H9 (cell line): Measurements from ENCODE around the gene DMD. TPM values are rescaled to one million over a fixed set of nuclear protein-coding genes. Genes with fewer than 3 reads are reported as not detected.

Experiments
- DNase-seq: peaks from one replicate; pipeline ENCODE4 v3.0.0-alpha.2; 2017
- H2AFZ ChIP-seq: one replicate; pipeline ENCODE4 v1.6.1; 2013; ENCODE audit warnings: mild to moderate bottlenecking, low read length, control low read depth, moderate library complexity
- H2AK5ac ChIP-seq: 2 replicates; pipeline ENCODE4 v1.6.1; 2013; ENCODE audit warnings: low read length, control low read depth, mixed read lengths; ENCODE audit not compliant: insufficient read length
- H2BK120ac ChIP-seq: one replicate; pipeline ENCODE4 v1.6.1; 2013; ENCODE audit warnings: low read depth, mild to moderate bottlenecking, low read length, control low read depth, inconsistent platforms; ENCODE audit not compliant: poor library complexity, severe bottlenecking
- H2BK12ac ChIP-seq: 2 replicates; pipeline ENCODE4 v1.6.1; 2013; ENCODE audit warnings: low read length, control low read depth, mixed read lengths, low read depth; ENCODE audit not compliant: insufficient read length
- H2BK15ac ChIP-seq: 2 replicates; pipeline ENCODE4 v1.6.1; 2013; ENCODE audit warnings: low read depth, low read length, control low read depth
- H2BK20ac ChIP-seq: one replicate; pipeline ENCODE4 v1.6.1; 2013; ENCODE audit warnings: low read depth, mild to moderate bottlenecking, low read length, control low read depth, inconsistent platforms; ENCODE audit not compliant: poor library complexity, severe bottlenecking
- H2BK5ac ChIP-seq: 2 replicates; pipeline ENCODE4 v1.6.1; 2013; ENCODE audit warnings: low read length, control low read depth, mixed read lengths; ENCODE audit not compliant: insufficient read length
- H3K14ac ChIP-seq: 2 replicates; pipeline ENCODE4 v1.6.1; 2013; ENCODE audit warnings: low read length, control low read depth; ENCODE audit not compliant: insufficient read depth
- H3K18ac ChIP-seq: 2 replicates; pipeline ENCODE4 v1.6.1; 2013; ENCODE audit warnings: low read depth, mild to moderate bottlenecking, mixed read lengths, low read length, control low read depth; ENCODE audit not compliant: insufficient read length
- H3K23ac ChIP-seq: 2 replicates; pipeline ENCODE4 v1.6.1; 2013; ENCODE audit warnings: low read length, control low read depth, mixed read lengths, low read depth; ENCODE audit not compliant: insufficient read length
- H3K23me2 ChIP-seq: 2 replicates; pipeline ENCODE4 v1.6.1; 2013; ENCODE audit warnings: low read depth, mild to moderate bottlenecking, mixed read lengths, low read length, control low read depth; ENCODE audit not compliant: insufficient read length, poor library complexity, severe bottlenecking
- H3K27ac ChIP-seq: 2 replicates; pipeline ENCODE4 v1.5.1; 2013; ENCODE audit warnings: low read length, control low read depth, mixed read lengths, low read depth; ENCODE audit not compliant: insufficient read length
- H3K27me3 ChIP-seq: 2 replicates; pipeline ENCODE4 v1.6.1; 2013; ENCODE audit warnings: low read length, control low read depth, inconsistent platforms; ENCODE audit not compliant: insufficient read depth
- H3K4ac ChIP-seq: 2 replicates; pipeline ENCODE4 v1.6.1; 2013; ENCODE audit warnings: low read depth, mild to moderate bottlenecking, control low read depth, inconsistent platforms, low read length, moderate library complexity
- H3K4me1 ChIP-seq: 2 replicates; pipeline ENCODE4 v1.6.1; 2013; ENCODE audit warnings: low read length, control low read depth, inconsistent platforms; ENCODE audit not compliant: insufficient read depth
- H3K4me2 ChIP-seq: 2 replicates; pipeline ENCODE4 v1.6.1; 2013; ENCODE audit warnings: low read length, control low read depth, mixed read lengths; ENCODE audit not compliant: insufficient read length, insufficient read depth
- H3K56ac ChIP-seq: 2 replicates; pipeline ENCODE4 v1.6.1; 2013; ENCODE audit warnings: low read depth, mild to moderate bottlenecking, mixed read lengths, low read length, control low read depth; ENCODE audit not compliant: insufficient read length
- H3K79me1 ChIP-seq: 2 replicates; pipeline ENCODE4 v1.6.1; 2013; ENCODE audit warnings: low read depth, mild to moderate bottlenecking, moderate library complexity, low read length, control low read depth, inconsistent platforms; ENCODE audit not compliant: insufficient read depth, poor library complexity, severe bottlenecking
- H3K79me2 ChIP-seq: 2 replicates; pipeline ENCODE4 v1.6.1; 2013; ENCODE audit warnings: low read length, control low read depth, inconsistent platforms; ENCODE audit not compliant: insufficient read depth
- H3K9ac ChIP-seq: 2 replicates; pipeline ENCODE4 v1.6.1; 2013; ENCODE audit warnings: low read length, control low read depth, mixed read lengths; ENCODE audit not compliant: insufficient read length; ENCODE audit errors: extremely low read depth
- H3K9me3 ChIP-seq: one replicate; pipeline ENCODE4 v1.6.1; 2013; ENCODE audit warnings: low read depth, low read length, inconsistent platforms; ENCODE audit not compliant: control insufficient read depth
- H3T11ph ChIP-seq: one replicate; pipeline ENCODE4 v1.6.1; 2013; ENCODE audit warnings: mild to moderate bottlenecking, low read length, control low read depth, inconsistent platforms
- H4K20me1 ChIP-seq: one replicate; pipeline ENCODE4 v1.6.1; 2013; ENCODE audit not compliant: control insufficient read depth, insufficient read length, insufficient read depth
- H4K5ac ChIP-seq: 2 replicates; pipeline ENCODE4 v1.6.1; 2013; ENCODE audit warnings: low read depth, mild to moderate bottlenecking, mixed read lengths, low read length, control low read depth; ENCODE audit not compliant: insufficient read length
- H4K8ac ChIP-seq: replicated peaks from 2 replicates; pipeline ENCODE4 v1.6.1; 2013; ENCODE audit warnings: low read length, control low read depth, mixed read lengths, low read depth; ENCODE audit not compliant: insufficient read length
- H4K91ac ChIP-seq: 2 replicates; pipeline ENCODE4 v1.6.1; 2013; ENCODE audit warnings: low read depth, mild to moderate bottlenecking, moderate library complexity, mixed read lengths, low read length, control low read depth; ENCODE audit not compliant: insufficient read length
- H3K27ac Mint-ChIP-seq, 3 experiments: 2 replicates in 2 of 3; 3 replicates in 1 of 3; pipeline ENCODE4 v1.8.0; 2020 to 2021; ENCODE audit warnings: mixed read lengths in 3 of 3, mild to moderate bottlenecking in 1 of 3, moderate library complexity in 1 of 3
- H3K27me3 Mint-ChIP-seq: 2 replicates; pipeline ENCODE4 v1.8.0; 2021; ENCODE audit warnings: low read depth, mild to moderate bottlenecking, moderate library complexity, mixed read lengths
- H3K36me3 Mint-ChIP-seq, 3 experiments: 2 replicates in 2 of 3; 3 replicates in 1 of 3; pipeline ENCODE4 v1.8.0; 2020 to 2021; ENCODE audit warnings: low read depth in 3 of 3, mixed read lengths in 3 of 3; ENCODE audit not compliant: insufficient read depth in 1 of 3
- H3K4me1 Mint-ChIP-seq, 2 experiments: 2 replicates each; pipeline ENCODE4 v1.8.0; 2020; ENCODE audit warnings: mixed read lengths in 2 of 2
- H3K4me3 Mint-ChIP-seq, 2 experiments: 2 replicates in 1 of 2; 3 replicates in 1 of 2; pipeline ENCODE4 v1.8.0; 2020 to 2021; ENCODE audit warnings: mild to moderate bottlenecking in 2 of 2, mixed read lengths in 2 of 2, moderate library complexity in 1 of 2
- H3K9me3 Mint-ChIP-seq, 2 experiments: 2 replicates in 1 of 2; 3 replicates in 1 of 2; pipeline ENCODE4 v1.8.0; 2020; ENCODE audit warnings: mild to moderate bottlenecking in 2 of 2, mixed read lengths in 2 of 2, moderate library complexity in 1 of 2
- CTCF ChIP-seq: fragments of 200-600 bp; sonication (generic); conservative IDR thresholded peaks from 3 replicates; pipeline ENCODE4 v1.8.0; 2021; ENCODE audit warnings: antibody characterized with exemption, mild to moderate bottlenecking
- WGBS: extraction: QIAGEN DNeasy Blood & Tissue Kit; methylation state at CpG from one replicate; pipeline ENCODE4 v1.1.7; 2013; ENCODE audit warnings: missing lambda C conversion rate, low lambda C conversion rate, mixed read lengths; ENCODE audit not compliant: insufficient read length; ENCODE audit errors: extremely low coverage; 5-methylcytosine and 5-hydroxymethylcytosine counted together
- total RNA-seq: library from RNA; stranded (reverse); gene quantifications from 2 replicates; pipeline ENCODE4 v1.2.1, GENCODE V29; 2021

Gene DMD
- total RNA-seq, 1 experiment from 2014 or later = 3.8 TPM

GRCh38 chrX:32582729-32583128 is 628.6 kb downstream of the DMD start:
- no peak overlapping the region for H2AFZ ChIP-seq
- WGBS = no CpG with 5 or more reads among the region's 3 CpGs

More at GRCh38 chrX:32582729-32583128, 628.6 kb downstream of the DMD start:
- Histone ChIP-seq H2BK20ac (no peak overlapping the region), H2BK120ac (no peak overlapping the region), H4K8ac (no peak overlapping the region), H3K4ac (no peak overlapping the region), H3K14ac (no peak overlapping the region), H2AK5ac (no peak overlapping the region), H3K9me3 (no peaks in the 10 kb centered on the region), H2BK15ac (no peak overlapping the region), H2BK5ac (no peak overlapping the region), H4K5ac (no peak overlapping the region), H3K18ac (no peak overlapping the region), H3K23ac (no peak overlapping the region), H3K79me2 (no peaks in the 10 kb centered on the region), H3K9ac (no peak overlapping the region), H3K23me2 (no peaks in the 10 kb centered on the region), H2BK12ac (no peak overlapping the region), H3K4me2 (no peak overlapping the region), H3K56ac (no peak overlapping the region), H3T11ph (no peak overlapping the region), H3K27me3 (no peaks in the 10 kb centered on the region), H3K4me1 (no peaks in the 10 kb centered on the region), H4K20me1 (no peaks in the 10 kb centered on the region), H4K91ac (no peak overlapping the region), H3K27ac (no peak overlapping the region), H3K79me1 (no peaks in the 10 kb centered on the region)
- no peak for DNase-seq
- H3K27ac Mint-ChIP-seq = no peak overlapping the region
- H3K4me1 Mint-ChIP-seq = peaks cover 12 to 15% of the 10 kb centered on the region in 2 experiments
- H3K36me3 Mint-ChIP-seq = no peaks in the 10 kb centered on the region
- no peak for TF ChIP-seq CTCF
- peaks cover 3 to 15% of the 10 kb centered on the region in 2 experiments; a peak in 4 of 5 replicates for H3K9me3 Mint-ChIP-seq
- H3K27me3 Mint-ChIP-seq = peaks cover 6% of the 10 kb centered on the region; the same call in 1 of the 2 replicates
- H3K4me3 Mint-ChIP-seq = no peak overlapping the region
